Calu3 (cell line): Measurements from ENCODE around the gene GFPT1. TPM values are rescaled to one million over a fixed set of nuclear protein-coding genes. Genes with fewer than 3 reads are reported as not detected.

Experiments used
- BruUV-seq: library from RNA; stranded (reverse); fragments of 400-500 nt; replicated peaks from 2 replicates; lab custom pipeline; 2021; lab: Mats Ljungman, UMichigan
- CTCF ChIA-PET: fragments of 300-600 bp; sonication (Branson Sonifier 250); formaldehyde crosslinking; loops from one replicate; lab custom pipeline; 2022; ENCODE audit warnings: antibody characterized with exemption; lab: Charles Lee
- DNase-seq: peaks from one replicate; pipeline ENCODE4 v3.0.0; 2022
- H3K27ac Mint-ChIP-seq: one replicate; pipeline ENCODE4 v1.8.0; 2022; ENCODE audit warnings: mixed read lengths; ENCODE audit not compliant: unreplicated experiment
- H3K27me3 Mint-ChIP-seq: one replicate; pipeline ENCODE4 v1.8.0; 2022; ENCODE audit warnings: mixed read lengths; ENCODE audit not compliant: unreplicated experiment
- H3K36me3 Mint-ChIP-seq: one replicate; pipeline ENCODE4 v1.8.0; 2022; ENCODE audit warnings: mild to moderate bottlenecking, moderate library complexity, mixed read lengths; ENCODE audit not compliant: insufficient read depth, unreplicated experiment
- H3K4me1 Mint-ChIP-seq: one replicate; pipeline ENCODE4 v1.8.0; 2022; ENCODE audit warnings: mild to moderate bottlenecking, low read depth, mixed read lengths; ENCODE audit not compliant: unreplicated experiment
- H3K4me3 Mint-ChIP-seq: one replicate; pipeline ENCODE4 v1.8.0; 2022; ENCODE audit warnings: mild to moderate bottlenecking, low read depth, moderate library complexity, mixed read lengths; ENCODE audit not compliant: unreplicated experiment
- H3K9me3 Mint-ChIP-seq: one replicate; pipeline ENCODE4 v1.8.0; 2022; ENCODE audit warnings: low read depth, mixed read lengths; ENCODE audit not compliant: unreplicated experiment
- intact Hi-C: fragments of 100-400 bp; cut with micrococcal nuclease; formaldehyde crosslinking; loops from one replicate; pipeline ENCODE4 v1.10.0; 2022; ENCODE audit not compliant: unreplicated experiment
- total RNA-seq: library from RNA; stranded (reverse); gene quantifications from 2 replicates; pipeline ENCODE4 v1.2.3, GENCODE V29; 2022
- TF ChIP-seq, protein P1 (sequence below): fragments of 200-600 bp; IDR thresholded peaks from one replicate; pipeline ENCODE4 v1.8.0; 2022; ENCODE audit warnings: antibody characterized with exemption; ENCODE audit not compliant: unreplicated experiment

GFPT1 gene
- total RNA-seq, 1 experiment from 2014 or later = 98.0 TPM

DNA sequence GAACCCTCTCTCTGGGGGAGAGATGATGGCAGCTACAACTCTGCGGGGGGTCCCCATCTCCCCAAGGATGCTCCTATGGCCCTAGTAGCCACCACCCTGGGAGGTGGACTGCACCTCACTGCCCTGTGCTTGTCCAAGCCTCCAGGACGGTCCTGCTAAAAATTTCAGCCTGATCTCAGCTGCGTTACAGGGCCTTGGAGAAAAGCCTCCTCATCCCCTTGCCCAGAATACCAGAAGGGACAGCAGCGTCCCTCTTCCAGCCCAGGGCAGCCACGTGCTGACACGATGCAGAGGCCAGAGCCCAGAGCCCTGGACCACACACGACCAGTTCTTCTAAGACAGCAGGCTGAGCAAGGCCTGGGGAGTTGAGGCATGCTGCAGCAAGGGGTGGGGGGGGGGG is 81.9 kb downstream of the GFPT1 start:
- TF ChIP-seq, protein P1, sequence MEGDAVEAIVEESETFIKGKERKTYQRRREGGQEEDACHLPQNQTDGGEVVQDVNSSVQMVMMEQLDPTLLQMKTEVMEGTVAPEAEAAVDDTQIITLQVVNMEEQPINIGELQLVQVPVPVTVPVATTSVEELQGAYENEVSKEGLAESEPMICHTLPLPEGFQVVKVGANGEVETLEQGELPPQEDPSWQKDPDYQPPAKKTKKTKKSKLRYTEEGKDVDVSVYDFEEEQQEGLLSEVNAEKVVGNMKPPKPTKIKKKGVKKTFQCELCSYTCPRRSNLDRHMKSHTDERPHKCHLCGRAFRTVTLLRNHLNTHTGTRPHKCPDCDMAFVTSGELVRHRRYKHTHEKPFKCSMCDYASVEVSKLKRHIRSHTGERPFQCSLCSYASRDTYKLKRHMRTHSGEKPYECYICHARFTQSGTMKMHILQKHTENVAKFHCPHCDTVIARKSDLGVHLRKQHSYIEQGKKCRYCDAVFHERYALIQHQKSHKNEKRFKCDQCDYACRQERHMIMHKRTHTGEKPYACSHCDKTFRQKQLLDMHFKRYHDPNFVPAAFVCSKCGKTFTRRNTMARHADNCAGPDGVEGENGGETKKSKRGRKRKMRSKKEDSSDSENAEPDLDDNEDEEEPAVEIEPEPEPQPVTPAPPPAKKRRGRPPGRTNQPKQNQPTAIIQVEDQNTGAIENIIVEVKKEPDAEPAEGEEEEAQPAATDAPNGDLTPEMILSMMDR = no peak
- no TSS peak for BruUV-seq
- peaks cover 68% of the 10 kb centered on the region for H3K27me3 Mint-ChIP-seq
- no peak for DNase-seq
- CTCF ChIA-PET = interaction anchor here (0.5 to 0.7 kb wide), 3 partner anchors 94 to 704 kb away, joined by 3 to 5 read pairs (median 3); no protein-coding TSS in a partner anchor
- H3K9me3 Mint-ChIP-seq = no peaks in the 10 kb centered on the region
- intact Hi-C loops = no loop called here
- H3K36me3 Mint-ChIP-seq = peaks cover 41% of the 10 kb centered on the region
- no peak overlapping the region for H3K27ac Mint-ChIP-seq
- H3K4me3 Mint-ChIP-seq = no peak overlapping the region
- H3K4me1 Mint-ChIP-seq = peaks cover 14% of the 10 kb centered on the region

DNA sequence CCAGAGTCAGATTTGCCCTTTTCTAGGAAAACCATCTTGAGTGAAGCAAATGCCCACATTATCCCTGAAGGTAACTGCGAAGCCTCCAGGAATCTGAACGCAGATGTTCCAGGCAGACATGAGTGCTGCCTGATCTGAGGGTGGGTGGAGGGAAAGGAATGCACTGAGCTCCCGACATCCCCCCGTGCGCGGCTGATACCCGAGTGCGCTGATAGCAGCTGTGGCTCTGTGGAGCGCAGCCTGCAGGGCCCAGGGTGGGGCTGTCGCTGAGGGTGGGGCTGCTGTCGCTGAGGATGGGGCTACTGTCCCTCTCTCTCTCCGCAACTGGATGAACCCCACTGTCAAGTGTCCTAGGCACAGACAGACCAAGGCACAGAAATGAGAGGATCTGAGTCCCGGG is 82.4 kb downstream of the GFPT1 start:
- H3K27me3 Mint-ChIP-seq = peaks cover 73% of the 10 kb centered on the region
- no peak for DNase-seq
- peaks cover 9% of the 10 kb centered on the region for H3K4me1 Mint-ChIP-seq
- CTCF ChIA-PET = interaction anchor here (0.5 kb wide), 1 partner anchor 94 kb away, joined by 3 read pairs; no protein-coding TSS in a partner anchor
- H3K4me3 Mint-ChIP-seq = no peak overlapping the region
- H3K9me3 Mint-ChIP-seq = no peaks in the 10 kb centered on the region
- BruUV-seq = no TSS peak
- intact Hi-C loops = no loop called here
- H3K27ac Mint-ChIP-seq = no peak overlapping the region
- peaks cover 36% of the 10 kb centered on the region for H3K36me3 Mint-ChIP-seq
- TF ChIP-seq, protein P1 = no peak

DNA sequence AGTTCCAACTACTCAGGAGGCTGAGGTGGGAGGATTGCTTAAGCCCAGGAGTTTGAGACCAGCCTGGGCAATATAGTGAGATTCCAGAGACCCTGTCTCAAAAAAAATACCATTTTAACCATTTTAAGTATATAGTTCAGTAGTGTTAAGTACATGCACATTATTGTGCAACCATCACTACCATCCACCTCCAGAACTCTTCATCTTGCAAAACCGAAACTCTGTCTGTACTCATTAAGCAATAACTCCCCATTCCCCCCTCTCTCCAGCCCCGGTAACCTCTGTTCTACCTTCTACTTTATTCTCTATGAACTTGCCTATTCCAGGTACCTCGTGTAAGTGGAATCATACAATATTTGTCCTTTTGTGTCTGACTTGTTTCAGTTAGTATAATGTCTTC is 86.4 kb downstream of the GFPT1 start:
- no peak for DNase-seq
- CTCF ChIA-PET = no interaction called here
- Mint-ChIP-seq H3K27me3 (peaks cover 73% of the 10 kb centered on the region), H3K9me3 (no peaks in the 10 kb centered on the region), H3K4me3 (no peak overlapping the region), H3K36me3 (no peaks in the 10 kb centered on the region), H3K4me1 (no peaks in the 10 kb centered on the region), H3K27ac (no peak overlapping the region)
- intact Hi-C loops = no loop called here
- BruUV-seq = no TSS peak
- TF ChIP-seq, protein P1 = no peak

- CTCF ChIA-PET = no interaction called here
- intact Hi-C loops = no loop called here
- Mint-ChIP-seq H3K27ac (no peak overlapping the region), H3K27me3 (peaks cover 77% of the 10 kb centered on the region), H3K4me1 (no peaks in the 10 kb centered on the region), H3K9me3 (no peaks in the 10 kb centered on the region), H3K4me3 (no peak overlapping the region), H3K36me3 (no peaks in the 10 kb centered on the region)
- TF ChIP-seq, protein P1 = no peak
- BruUV-seq = no TSS peak
- no peak for DNase-seq
These were observed 87.1 kb downstream of the GFPT1 start for GRCh38 chr2:69299772-69300516.
